Transverse colon (tissue), 3 donors: ENCODE measurements around the gene TNFRSF1B.

Experiments
- CTCF ChIP-seq, 5 experiments: fragments of 200-600 bp in 3 of 5; fragments of 450-650 bp in 2 of 5; sonication (generic) in 3 of 5; IDR thresholded peaks; 1 replicate in 2 of 5; 2 replicates in 3 of 5; pipeline ENCODE4 v1.5.1; 2016 to 2017; ENCODE audit warnings: antibody characterized with exemption in 5 of 5, inconsistent platforms in 3 of 5, mild to moderate bottlenecking in 2 of 5, moderate library complexity in 1 of 5
- POLR2A ChIP-seq: fragments of 450-650 bp; IDR thresholded peaks from one replicate; pipeline ENCODE4 v1.6.1; 2016; ENCODE audit warnings: antibody characterized with exemption, mild to moderate bottlenecking, moderate library complexity

GRCh38 chr1:12173041-12173509 lies 6.3 kb downstream of the TNFRSF1B start:
- TF ChIP-seq CTCF (IDR thresholded peaks at IDR 0.05) = no peak
- no peak for TF ChIP-seq POLR2A
